Measurements from ENCODE around the gene UACA. TPM values are rescaled to one million over a fixed set of nuclear protein-coding genes. Genes with fewer than 3 reads are reported as not detected.
"Not testable (repeated sequence)": the region's sequence is repeated elsewhere in the genome, so short reads cannot be mapped to it uniquely, and the experiment has no call there.

Gene UACA
- total and polyA plus RNA-seq, 4 donors: 59.6 to 185 (median 123) TPM

DNA sequence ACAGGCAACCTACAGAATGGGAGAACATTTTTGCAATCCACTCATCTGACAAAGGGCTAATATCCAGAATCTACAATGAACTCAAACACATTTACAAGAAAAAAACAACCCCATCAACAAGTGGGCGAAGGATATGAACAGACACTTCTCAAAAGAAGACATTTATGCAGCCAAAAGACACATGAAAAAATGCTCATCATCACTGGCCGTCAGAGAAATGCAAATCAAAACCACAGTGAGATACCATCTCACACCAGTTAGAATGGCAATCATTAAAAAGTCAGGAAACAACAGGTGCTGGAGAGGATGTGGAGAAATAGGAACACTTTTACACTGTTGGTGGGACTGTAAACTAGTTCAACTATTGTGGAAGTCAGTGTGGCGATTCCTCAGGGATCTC is 100.3 kb downstream of the UACA start:
- H3K9me3 ChIP-seq (ENCODE audit: control insufficient read depth, low read length); DNase-seq; H3K27ac ChIP-seq (ENCODE audit: low read depth in 1 of 2, low read length in 2 of 2); intact Hi-C loops (cut with DNase I); H3K4me1 ChIP-seq (ENCODE audit: control insufficient read depth in 1 of 2, insufficient read depth in 2 of 2, low read length in 2 of 2); ATAC-seq (ENCODE audit: low FRiP score); H3K36me3 ChIP-seq (ENCODE audit: control insufficient read depth in 1 of 2, insufficient read depth in 2 of 2, low read length in 1 of 2); H3K4me3 ChIP-seq (ENCODE audit: low read length in 2 of 2); H3K27me3 ChIP-seq (ENCODE audit: control insufficient read depth in 1 of 2, insufficient read depth in 2 of 2, low read length in 1 of 2): not testable (repeated sequence)
- 96 to 98% methylated on average over 1 to 2 of the region's 3 CpGs for WGBS, 2 donors

DNA sequence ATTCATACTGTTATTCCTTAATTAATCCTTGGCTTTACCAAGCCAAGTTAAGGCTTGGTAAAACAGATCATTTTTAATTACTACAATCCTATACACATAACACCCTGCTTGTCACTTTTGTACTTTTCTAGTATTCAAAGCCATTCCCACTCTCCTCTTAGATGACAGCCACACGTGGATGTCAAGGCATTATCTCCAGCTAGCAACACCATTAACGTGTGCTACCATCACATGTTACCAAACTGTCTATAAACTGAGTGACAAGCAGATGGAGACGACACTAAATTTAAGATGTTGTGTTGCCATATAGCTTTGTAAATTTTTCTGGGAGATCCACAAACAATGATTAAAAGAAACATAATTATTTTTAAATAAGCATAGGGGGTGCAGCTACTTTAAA is 103.7 kb downstream of the UACA start:
- Histone ChIP-seq H3K4me1 (ENCODE audit: control insufficient read depth in 1 of 2, insufficient read depth in 2 of 2, low read length in 2 of 2) (no peaks in the 10 kb centered on the region), H3K27me3 (ENCODE audit: control insufficient read depth in 1 of 2, insufficient read depth in 2 of 2, low read length in 1 of 2) (no peaks in the 10 kb centered on the region), H3K27ac (ENCODE audit: low read depth in 1 of 2, low read length in 2 of 2) (no peak overlapping the region), H3K9me3 (ENCODE audit: control insufficient read depth, low read length) (no peaks in the 10 kb centered on the region), H3K4me3 (ENCODE audit: low read length in 2 of 2) (no peak overlapping the region), H3K36me3 (ENCODE audit: control insufficient read depth in 1 of 2, insufficient read depth in 2 of 2, low read length in 1 of 2) (peaks cover 2 to 4% of the 10 kb centered on the region in 2 donors)
- ATAC-seq (ENCODE audit: low FRiP score) (no peak), DNase-seq (no peak)
- WGBS, 2 donors: 82 to 84% methylated on average over 3 of the region's 3 CpGs
- intact Hi-C loops (cut with DNase I): no loop called here

DNA sequence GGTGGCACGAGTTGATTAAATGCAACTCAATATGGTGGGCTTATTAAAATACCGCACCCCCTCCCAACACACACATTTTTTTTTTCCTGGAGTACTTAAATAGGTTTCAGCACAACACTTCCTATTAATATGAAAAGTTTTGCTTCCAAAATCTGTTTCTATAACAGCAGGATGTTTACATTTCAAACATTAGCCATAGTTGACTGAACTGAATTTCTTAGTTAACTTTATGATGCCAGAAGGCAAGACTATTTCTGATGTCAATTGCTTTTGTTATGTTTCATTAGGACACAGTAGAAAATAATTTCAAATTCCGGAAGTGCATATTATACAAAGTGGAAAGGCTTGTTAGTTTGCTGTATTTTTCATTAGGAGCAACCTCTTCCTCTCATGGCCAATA is 104.7 kb downstream of the UACA start:
- Histone ChIP-seq H3K9me3 (ENCODE audit: control insufficient read depth, low read length) (no peaks in the 10 kb centered on the region), H3K27ac (ENCODE audit: low read depth in 1 of 2, low read length in 2 of 2) (no peak overlapping the region), H3K36me3 (ENCODE audit: control insufficient read depth in 1 of 2, insufficient read depth in 2 of 2, low read length in 1 of 2) (peaks cover 0 to 6% of the 10 kb centered on the region in 2 donors), H3K4me3 (ENCODE audit: low read length in 2 of 2) (no peak overlapping the region), H3K27me3 (ENCODE audit: control insufficient read depth in 1 of 2, insufficient read depth in 2 of 2, low read length in 1 of 2) (no peaks in the 10 kb centered on the region), H3K4me1 (ENCODE audit: control insufficient read depth in 1 of 2, insufficient read depth in 2 of 2, low read length in 2 of 2) (no peaks in the 10 kb centered on the region)
- 91 to 92% methylated on average over 3 of the region's 3 CpGs for WGBS, 2 donors
- no peak for ATAC-seq (ENCODE audit: low FRiP score)
- DNase-seq: no peak
- intact Hi-C loops (cut with DNase I): no loop called here

DNA sequence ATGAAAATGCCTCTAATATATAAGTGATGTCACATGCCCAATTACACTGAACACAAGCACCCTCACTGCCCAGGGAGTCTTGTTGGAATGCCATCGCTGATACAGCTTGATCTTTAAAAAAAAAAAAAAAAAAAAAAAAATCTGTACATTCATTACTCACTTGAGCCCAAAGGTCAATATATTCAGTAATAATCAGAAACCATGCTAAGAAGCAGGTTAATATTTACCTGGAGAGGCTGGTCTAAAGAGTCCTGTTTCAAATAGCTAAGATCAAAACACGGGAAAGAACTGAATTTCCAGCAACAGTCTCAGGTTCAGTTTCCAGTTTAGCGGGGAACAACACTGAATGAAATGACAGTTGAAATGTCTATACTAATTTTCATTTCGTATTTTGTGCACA is 109.9 kb downstream of the UACA start:
- Histone ChIP-seq H3K27me3 (ENCODE audit: control insufficient read depth in 1 of 2, insufficient read depth in 2 of 2, low read length in 1 of 2) (no peaks in the 10 kb centered on the region), H3K9me3 (ENCODE audit: control insufficient read depth, low read length) (no peaks in the 10 kb centered on the region), H3K4me1 (ENCODE audit: control insufficient read depth in 1 of 2, insufficient read depth in 2 of 2, low read length in 2 of 2) (peaks cover 0 to 2% of the 10 kb centered on the region in 2 donors), H3K36me3 (ENCODE audit: control insufficient read depth in 1 of 2, insufficient read depth in 2 of 2, low read length in 1 of 2) (peaks cover 0 to 8% of the 10 kb centered on the region in 2 donors), H3K4me3 (ENCODE audit: low read length in 2 of 2) (no peak overlapping the region), H3K27ac (ENCODE audit: low read depth in 1 of 2, low read length in 2 of 2) (no peak overlapping the region)
- no peak for DNase-seq
- intact Hi-C loops (cut with DNase I): no loop called here
- no peak for ATAC-seq (ENCODE audit: low FRiP score)
- WGBS, 2 donors: 94 to 97% methylated on average over 4 of the region's 4 CpGs

DNA sequence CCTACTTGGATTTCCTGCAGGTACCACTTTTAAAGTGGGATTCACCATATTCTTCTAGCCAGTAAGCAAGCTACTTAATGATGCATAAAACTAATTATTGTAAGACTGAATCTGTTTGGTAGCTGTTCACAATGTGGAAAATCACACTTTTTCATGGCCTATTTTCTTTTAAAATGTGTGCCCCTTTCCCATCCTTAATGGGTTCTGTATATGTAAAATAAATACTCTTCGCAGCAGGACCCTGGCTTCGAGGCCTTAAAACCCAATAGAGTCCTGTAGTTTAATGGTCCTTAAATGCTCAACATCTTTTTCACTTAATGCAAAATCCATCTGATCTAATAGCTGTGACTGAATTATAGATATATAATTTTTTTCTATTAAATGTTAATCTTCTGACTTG is 111.0 kb downstream of the UACA start:
- DNase-seq (no peak), ATAC-seq (ENCODE audit: low FRiP score) (no peak)
- no peak overlapping the region for H3K27ac ChIP-seq (ENCODE audit: low read depth in 1 of 2, low read length in 2 of 2)
- intact Hi-C loops (cut with DNase I): no loop called here
- no peaks in the 10 kb centered on the region for H3K9me3 ChIP-seq (ENCODE audit: control insufficient read depth, low read length)
- no peaks in the 10 kb centered on the region for H3K27me3 ChIP-seq (ENCODE audit: control insufficient read depth in 1 of 2, insufficient read depth in 2 of 2, low read length in 1 of 2)
- no peak overlapping the region for H3K4me3 ChIP-seq (ENCODE audit: low read length in 2 of 2)
- peaks cover 0 to 2% of the 10 kb centered on the region in 2 donors for H3K4me1 ChIP-seq (ENCODE audit: control insufficient read depth in 1 of 2, insufficient read depth in 2 of 2, low read length in 2 of 2)
- peaks cover 0 to 4% of the 10 kb centered on the region in 2 donors for H3K36me3 ChIP-seq (ENCODE audit: control insufficient read depth in 1 of 2, insufficient read depth in 2 of 2, low read length in 1 of 2)
- 93 to 95% methylated on average over 2 of the region's 2 CpGs for WGBS, 2 donors

DNA sequence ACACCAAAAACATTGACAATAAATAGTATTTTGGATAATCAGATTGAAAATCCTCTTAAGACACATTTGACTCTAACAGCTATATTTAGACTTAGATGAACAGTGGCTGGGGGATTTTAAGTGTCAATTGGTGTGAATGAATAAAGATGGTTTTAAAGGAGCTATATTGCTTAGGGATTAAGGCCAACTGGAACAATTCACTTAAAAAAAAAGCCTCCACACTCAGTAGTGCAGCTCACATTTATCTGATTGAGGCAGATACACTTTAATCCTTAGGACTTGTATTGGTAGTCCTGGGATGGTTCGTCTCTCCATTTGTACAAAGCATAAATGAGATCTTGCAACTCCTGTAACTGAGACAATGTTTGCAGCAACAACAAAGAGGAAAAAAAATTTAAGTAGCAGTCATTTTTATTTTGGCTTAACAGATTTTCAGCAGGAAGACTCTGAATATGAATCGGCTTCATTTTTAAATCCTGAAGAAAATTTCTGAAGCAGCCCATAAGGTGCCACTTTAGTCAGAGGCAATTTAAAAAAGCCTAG is 112.0 kb downstream of the UACA start:
- peaks cover 2% of the 10 kb centered on the region in 2 donors for H3K4me1 ChIP-seq (ENCODE audit: control insufficient read depth in 1 of 2, insufficient read depth in 2 of 2, low read length in 2 of 2)
- no peaks in the 10 kb centered on the region for H3K9me3 ChIP-seq (ENCODE audit: control insufficient read depth, low read length)
- H3K36me3 ChIP-seq (ENCODE audit: control insufficient read depth in 1 of 2, insufficient read depth in 2 of 2, low read length in 1 of 2): peaks cover 0 to 4% of the 10 kb centered on the region in 2 donors
- H3K27ac ChIP-seq (ENCODE audit: low read depth in 1 of 2, low read length in 2 of 2): no peak overlapping the region
- H3K27me3 ChIP-seq (ENCODE audit: control insufficient read depth in 1 of 2, insufficient read depth in 2 of 2, low read length in 1 of 2): no peaks in the 10 kb centered on the region
- ATAC-seq (ENCODE audit: low FRiP score) (no peak), DNase-seq (no peak)
- H3K4me3 ChIP-seq (ENCODE audit: low read length in 2 of 2): no peak overlapping the region
- WGBS, 2 donors: 96% methylated on average over 2 of the region's 2 CpGs
- intact Hi-C loops (cut with DNase I): no loop called here

DNA sequence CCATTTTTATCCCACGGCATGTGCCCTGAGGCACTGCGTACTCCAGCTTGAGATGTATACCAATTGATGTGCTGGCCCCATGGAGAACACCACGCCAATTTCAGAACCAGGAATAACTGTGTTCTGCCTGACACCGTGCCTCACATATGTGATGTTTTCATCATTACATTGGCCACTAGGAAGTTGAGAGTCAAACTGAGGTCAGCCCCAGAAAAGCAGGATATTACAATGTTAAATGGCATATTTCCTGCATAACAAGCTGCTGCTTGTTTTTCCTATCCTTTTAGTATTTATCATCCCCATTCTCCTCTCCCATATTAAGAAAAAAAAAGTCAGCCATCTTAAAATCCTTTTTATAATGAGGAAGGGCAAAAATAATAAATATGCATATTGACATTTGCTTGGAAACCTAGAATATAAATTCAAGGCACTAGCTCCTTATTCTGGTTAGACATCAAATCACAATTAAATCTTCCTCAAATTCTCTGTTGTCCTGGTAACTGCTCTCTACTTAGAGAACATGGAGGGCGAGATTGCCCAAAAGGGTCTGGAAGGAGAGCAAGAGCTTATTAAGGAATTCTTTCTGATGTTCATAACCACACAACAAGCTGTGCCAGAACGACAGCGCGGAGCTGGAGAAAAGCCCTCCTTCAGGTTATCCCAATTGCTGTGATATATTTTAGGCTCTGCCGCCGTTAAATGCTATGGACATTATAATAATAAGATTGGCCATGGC is 112.6 kb downstream of the UACA start:
- ATAC-seq (ENCODE audit: low FRiP score): no peak
- Histone ChIP-seq H3K27ac (ENCODE audit: low read depth in 1 of 2, low read length in 2 of 2) (no peak overlapping the region), H3K27me3 (ENCODE audit: control insufficient read depth in 1 of 2, insufficient read depth in 2 of 2, low read length in 1 of 2) (no peaks in the 10 kb centered on the region), H3K36me3 (ENCODE audit: control insufficient read depth in 1 of 2, insufficient read depth in 2 of 2, low read length in 1 of 2) (peaks cover 0 to 4% of the 10 kb centered on the region in 2 donors), H3K4me3 (ENCODE audit: low read length in 2 of 2) (no peak overlapping the region), H3K4me1 (ENCODE audit: control insufficient read depth in 1 of 2, insufficient read depth in 2 of 2, low read length in 2 of 2) (peaks cover 2% of the 10 kb centered on the region in 2 donors), H3K9me3 (ENCODE audit: control insufficient read depth, low read length) (no peaks in the 10 kb centered on the region)
- DNase-seq: no peak
- intact Hi-C loops (cut with DNase I): no loop called here
- 82 to 84% methylated on average over 10 of the region's 10 CpGs for WGBS, 2 donors

DNA sequence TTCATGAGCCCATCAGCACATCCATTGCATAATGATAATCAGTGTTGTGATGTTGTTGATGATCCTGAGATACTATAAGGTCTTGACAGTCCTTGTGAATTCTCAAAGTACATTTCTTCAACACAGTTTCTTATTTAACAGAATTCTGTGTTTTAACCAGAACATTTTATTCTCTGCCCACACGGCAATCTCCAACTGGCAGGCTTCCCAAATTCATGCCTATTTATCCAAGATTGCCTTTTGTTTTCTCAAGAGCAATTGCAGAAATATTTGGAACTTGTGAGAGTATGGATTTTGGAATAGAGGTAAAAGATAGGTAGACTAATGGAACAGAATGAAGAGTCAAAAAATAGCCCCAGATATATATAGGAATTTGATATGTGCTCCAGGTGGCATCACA is 116.0 kb downstream of the UACA start:
- Histone ChIP-seq H3K4me1 (ENCODE audit: control insufficient read depth in 1 of 2, insufficient read depth in 2 of 2, low read length in 2 of 2) (peaks cover 2 to 4% of the 10 kb centered on the region in 2 donors), H3K9me3 (ENCODE audit: control insufficient read depth, low read length) (no peaks in the 10 kb centered on the region), H3K27ac (ENCODE audit: low read depth in 1 of 2, low read length in 2 of 2) (no peak overlapping the region), H3K36me3 (ENCODE audit: control insufficient read depth in 1 of 2, insufficient read depth in 2 of 2, low read length in 1 of 2) (no peaks in the 10 kb centered on the region), H3K27me3 (ENCODE audit: control insufficient read depth in 1 of 2, insufficient read depth in 2 of 2, low read length in 1 of 2) (no peaks in the 10 kb centered on the region), H3K4me3 (ENCODE audit: low read length in 2 of 2) (no peak overlapping the region)
- DNase-seq: no peak
- ATAC-seq (ENCODE audit: low FRiP score): no peak
- WGBS, 2 donors: 0 to 3% methylated on average over 1 of the region's 1 CpG
- intact Hi-C loops (cut with DNase I): no loop called here

DNA sequence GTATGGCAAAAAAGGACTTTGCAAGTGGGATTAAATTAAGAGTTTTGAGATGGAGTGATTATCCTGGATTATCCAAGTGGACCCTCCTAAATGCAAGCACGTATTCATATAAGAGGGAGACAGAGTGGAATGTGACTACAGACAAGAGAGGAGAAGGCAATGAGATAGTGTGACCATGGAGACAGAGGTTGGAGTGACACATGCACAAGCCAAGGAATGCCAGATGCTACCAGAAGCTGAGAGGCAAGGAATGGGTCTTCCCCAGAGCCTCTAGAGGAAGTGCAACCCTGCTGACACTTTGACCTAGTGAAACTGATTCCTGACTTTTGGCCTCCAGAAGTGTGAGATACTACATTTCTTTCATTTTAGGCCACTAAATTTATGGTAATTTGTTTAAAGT is 117.2 kb downstream of the UACA start:
- DNase-seq (no peak), ATAC-seq (ENCODE audit: low FRiP score) (no peak)
- Histone ChIP-seq H3K9me3 (ENCODE audit: control insufficient read depth, low read length) (no peaks in the 10 kb centered on the region), H3K4me3 (ENCODE audit: low read length in 2 of 2) (no peak overlapping the region), H3K4me1 (ENCODE audit: control insufficient read depth in 1 of 2, insufficient read depth in 2 of 2, low read length in 2 of 2) (peaks cover 2 to 4% of the 10 kb centered on the region in 2 donors), H3K27ac (ENCODE audit: low read depth in 1 of 2, low read length in 2 of 2) (no peak overlapping the region), H3K27me3 (ENCODE audit: control insufficient read depth in 1 of 2, insufficient read depth in 2 of 2, low read length in 1 of 2) (no peaks in the 10 kb centered on the region), H3K36me3 (ENCODE audit: control insufficient read depth in 1 of 2, insufficient read depth in 2 of 2, low read length in 1 of 2) (no peaks in the 10 kb centered on the region)
- 81 to 92% methylated on average over 1 of the region's 1 CpG for WGBS, 2 donors
- intact Hi-C loops (cut with DNase I): no loop called here
